H1 (cell line): ENCODE data around the gene ANKFY1. TPM values are rescaled to one million over a fixed set of nuclear protein-coding genes. Genes with fewer than 3 reads are reported as not detected.

Source experiments
- CBX5 ChIP-seq: fragments of 300-800, 300-1000 bp; sonication (generic); IDR thresholded peaks from 2 replicates; pipeline ENCODE4 v1.7.1; 2016; ENCODE audit warnings: antibody characterized with exemption, low read length, low read depth
- HDAC6 ChIP-seq: IDR thresholded peaks from one replicate; pipeline ENCODE4 v1.7.1; 2012; ENCODE audit warnings: low read depth, mild to moderate bottlenecking, inconsistent platforms, low read length, moderate library complexity
- RFX5 ChIP-seq: IDR thresholded peaks from 2 replicates; pipeline ENCODE4 v1.6.1; 2011; ENCODE audit warnings: low read depth, low read length, improper control_type of control experiment, borderline replicate concordance
- SP1 ChIP-seq: IDR thresholded peaks from 2 replicates; pipeline ENCODE4 v1.6.1; 2011; ENCODE audit warnings: low read depth, low read length
- TAF1 ChIP-seq: IDR thresholded peaks from 2 replicates; pipeline ENCODE4 v1.6.1; 2011; ENCODE audit warnings: mild to moderate bottlenecking, low read depth, low read length
- YY1 ChIP-seq: IDR thresholded peaks from 2 replicates; pipeline ENCODE4 v1.6.1; 2011; ENCODE audit warnings: low read depth, mild to moderate bottlenecking, low read length
- polyA plus RNA-seq, 7 experiments: library from polyadenylated mRNA; depleted of rRNA in 3 of 7; stranded (reverse) in 5 of 7; unstranded in 2 of 7; fragments of >200 nt in 5 of 7; fragments of 200-250 nt in 2 of 7; gene quantifications; 1 replicate in 5 of 7; 2 replicates in 1 of 7; 4 replicates in 1 of 7; pipeline versions ENCODE4 v1.2.1 to v1.2.3, GENCODE V29; 2011 to 2013; ENCODE audit warnings: missing spikeins in 2 of 7, mixed read lengths in 2 of 7
- total RNA-seq: library from RNA; stranded (reverse); fragmentation: NEBNext Ultra II Directional; extraction: Animal tissue kit (Norgen Biotek cat#: 25700); gene quantifications from 2 replicates; pipeline ENCODE4 v1.2.1, GENCODE V29; 2021

Gene ANKFY1
- total and polyA plus RNA-seq, 2 of the 8 experiments (the other 6 are each of a cell fraction or from before 2014, with no cell fraction given) = 28.3 to 45.3 TPM

DNA sequence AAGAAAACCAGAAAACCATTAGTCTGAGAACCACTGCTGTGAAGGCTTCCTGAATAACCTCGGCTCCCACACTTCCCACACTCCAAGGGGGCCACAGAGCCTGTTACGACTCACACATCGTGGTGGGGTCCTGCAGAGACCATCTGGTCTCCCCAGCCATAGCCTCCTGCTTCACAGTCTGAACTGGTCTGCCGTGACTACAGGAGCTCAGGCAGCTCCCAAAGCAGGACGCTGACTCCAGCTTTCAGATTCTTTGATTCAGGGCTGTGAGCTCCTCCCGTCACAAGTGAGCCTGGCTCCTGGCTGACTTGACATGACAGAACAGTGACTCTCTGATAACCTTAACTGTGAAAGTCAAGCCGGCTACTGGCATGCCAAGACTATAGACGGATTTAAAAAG is 83.0 kb downstream of the ANKFY1 start (continued):
- no peak for TF ChIP-seq TAF1
- TF ChIP-seq HDAC6 = no peak
- no peak for TF ChIP-seq RFX5
- no peak for TF ChIP-seq YY1
- TF ChIP-seq SP1 = no peak
- no peak for TF ChIP-seq CBX5
